OCI-LY1 (cell line): ENCODE data around the gene SIGLEC5.

Experiments used
- EZH2 ChIP-seq: fragments of 200-600 bp; sonication (generic), shearing (Covaris generic); IDR thresholded peaks from 2 replicates; pipeline ENCODE4 v1.8.0; 2017; ENCODE audit warnings: borderline replicate concordance, mixed run types, mild to moderate bottlenecking, antibody characterized with exemption, low read length, moderate library complexity, mixed read lengths
- TF ChIP-seq, protein P1 (sequence below): fragments of 200-600 bp; sonication (generic), shearing (Covaris generic); IDR thresholded peaks from 2 replicates; pipeline ENCODE4 v1.5.1; 2017; ENCODE audit warnings: mild to moderate bottlenecking, antibody characterized with exemption, low read length, moderate library complexity, mixed read lengths

DNA sequence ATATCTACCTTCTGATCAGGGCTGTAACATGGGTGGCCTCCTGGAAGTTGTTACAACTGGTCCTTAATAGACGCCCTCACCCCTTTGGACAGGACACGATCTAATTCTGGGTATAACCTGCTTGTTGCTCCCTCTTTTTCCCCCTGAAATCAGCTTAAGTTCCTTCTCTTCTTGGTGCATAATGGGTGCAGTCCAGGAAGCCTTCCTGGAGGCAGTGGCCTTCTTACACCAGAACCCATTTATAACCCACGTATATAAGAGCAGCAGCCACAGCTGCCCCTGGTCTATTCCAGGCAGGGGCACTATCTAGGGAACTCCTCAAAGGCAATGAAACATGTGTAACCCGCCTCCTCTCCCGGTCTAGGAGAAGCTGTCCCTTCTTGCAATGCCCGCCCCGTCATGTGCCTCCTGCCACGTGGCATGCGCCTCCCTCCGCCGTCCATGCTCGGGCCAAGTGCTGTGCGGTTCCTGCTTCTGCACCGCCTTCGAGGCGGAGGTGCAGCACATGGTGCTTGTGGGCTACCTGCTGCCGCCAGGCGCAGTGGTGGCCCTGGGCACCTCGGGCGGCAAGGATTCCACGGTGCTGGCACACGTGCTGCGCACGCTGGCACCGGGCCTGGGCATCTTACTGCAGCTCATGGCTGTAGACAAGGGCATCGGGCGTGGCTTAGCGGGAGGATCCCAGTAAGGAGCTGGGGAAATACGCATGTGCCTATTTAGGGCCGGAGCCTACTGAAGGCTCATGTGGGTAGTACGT lies 31.9 kb downstream of the SIGLEC5 start:
- TF ChIP-seq, protein P1, sequence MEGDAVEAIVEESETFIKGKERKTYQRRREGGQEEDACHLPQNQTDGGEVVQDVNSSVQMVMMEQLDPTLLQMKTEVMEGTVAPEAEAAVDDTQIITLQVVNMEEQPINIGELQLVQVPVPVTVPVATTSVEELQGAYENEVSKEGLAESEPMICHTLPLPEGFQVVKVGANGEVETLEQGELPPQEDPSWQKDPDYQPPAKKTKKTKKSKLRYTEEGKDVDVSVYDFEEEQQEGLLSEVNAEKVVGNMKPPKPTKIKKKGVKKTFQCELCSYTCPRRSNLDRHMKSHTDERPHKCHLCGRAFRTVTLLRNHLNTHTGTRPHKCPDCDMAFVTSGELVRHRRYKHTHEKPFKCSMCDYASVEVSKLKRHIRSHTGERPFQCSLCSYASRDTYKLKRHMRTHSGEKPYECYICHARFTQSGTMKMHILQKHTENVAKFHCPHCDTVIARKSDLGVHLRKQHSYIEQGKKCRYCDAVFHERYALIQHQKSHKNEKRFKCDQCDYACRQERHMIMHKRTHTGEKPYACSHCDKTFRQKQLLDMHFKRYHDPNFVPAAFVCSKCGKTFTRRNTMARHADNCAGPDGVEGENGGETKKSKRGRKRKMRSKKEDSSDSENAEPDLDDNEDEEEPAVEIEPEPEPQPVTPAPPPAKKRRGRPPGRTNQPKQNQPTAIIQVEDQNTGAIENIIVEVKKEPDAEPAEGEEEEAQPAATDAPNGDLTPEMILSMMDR, result no peak
- no peak for TF ChIP-seq EZH2
